RCC 7860 (cell line): ENCODE data around the gene FAM186B.

ENCODE experiments used
- DNase-seq: peaks from one replicate; pipeline ENCODE4 v3.0.0-alpha.2; 2015; ENCODE audit warnings: low spot score
- FAIRE-seq: peaks from 2 replicates; lab custom pipeline; 2012; peaks lifted over from hg19 to GRCh38; lab: Jason Lieb, UNC

FAM186B gene

GRCh38 chr12:49636574-49636973, 31.1 kb upstream of the FAM186B start:
- DNase-seq, result no peak
- FAIRE-seq, result no peak

- DNase-seq, result no peak
- no peak for FAIRE-seq
Measured at GRCh38 chr12:49635656-49636055, 30.2 kb upstream of the FAM186B start.

GRCh38 chr12:49635036-49635435, 29.6 kb upstream of the FAM186B start:
- DNase-seq (no peak), FAIRE-seq (no peak)

GRCh38 chr12:49633703-49634345, 28.4 kb upstream of the FAM186B start:
- FAIRE-seq, result no peak
- DNase-seq, result no peak

- no peak for DNase-seq
- no peak for FAIRE-seq
Measured at GRCh38 chr12:49632986-49633702, 27.7 kb upstream of the FAM186B start.

- FAIRE-seq (no peak), DNase-seq (no peak)
Measured at GRCh38 chr12:49632401-49632800, 27.0 kb upstream of the FAM186B start.

GRCh38 chr12:49631336-49631907, 26.0 kb upstream of the FAM186B start:
- FAIRE-seq, result no peak

GRCh38 chr12:49627752-49628360, 22.4 kb upstream of the FAM186B start:
- FAIRE-seq, result no peak

More at GRCh38 chr12:49631336-49631907, 26.0 kb upstream of the FAM186B start:
- no peak for DNase-seq

GRCh38 chr12:49626836-49627235, 21.4 kb upstream of the FAM186B start:
- FAIRE-seq, result no peak
- no peak for DNase-seq

More at GRCh38 chr12:49627752-49628360, 22.4 kb upstream of the FAM186B start:
- DNase-seq, result peak; percentile 25

- peak; percentile 56 for DNase-seq
- no peak for FAIRE-seq
Measured at GRCh38 chr12:49626169-49626835, 20.9 kb upstream of the FAM186B start.

- no peak for FAIRE-seq
Measured at GRCh38 chr12:49624921-49625577, 19.6 kb upstream of the FAM186B start.

GRCh38 chr12:49623142-49623904, 17.9 kb upstream of the FAM186B start, which contains the start of gene PRPF40B:
TSS of gene PRPF40B (plus strand) at chr12:49623561. CDS start at chr12:49623591, 30 bp downstream.
- DNase-seq (peak; percentile 45), FAIRE-seq (no peak)

More at GRCh38 chr12:49624921-49625577, 19.6 kb upstream of the FAM186B start:
- DNase-seq, result peak; percentile 45

GRCh38 chr12:49622501-49623141, 17.2 kb upstream of the FAM186B start:
- DNase-seq, result peak; percentile 7
- FAIRE-seq, result no peak

GRCh38 chr12:49621651-49622500, 16.4 kb upstream of the FAM186B start:
- DNase-seq (no peak), FAIRE-seq (no peak)

GRCh38 chr12:49619286-49619685, 13.8 kb upstream of the FAM186B start:
- FAIRE-seq (no peak), DNase-seq (no peak)

- FAIRE-seq, result no peak
- no peak for DNase-seq
Measured at GRCh38 chr12:49618576-49618975, 13.1 kb upstream of the FAM186B start.

GRCh38 chr12:49616533-49617219, 11.2 kb upstream of the FAM186B start:
- no peak for FAIRE-seq
- DNase-seq, result no peak

GRCh38 chr12:49615725-49616124, 10.3 kb upstream of the FAM186B start:
- peak; percentile 19 for DNase-seq

More at GRCh38 chr12:49615725-49616124, 10.3 kb upstream of the FAM186B start:
- FAIRE-seq, result no peak
